H1 (cell line): ENCODE results near the gene NME4. TPM values are rescaled to one million over a fixed set of nuclear protein-coding genes. Genes with fewer than 3 reads are reported as not detected.

Experiments
- CHD7 ChIP-seq: fragments of 300-600 bp; sonication (generic); IDR thresholded peaks from 2 replicates; pipeline ENCODE4 v1.7.1; 2012; ENCODE audit warnings: low read length, moderate library complexity, mild to moderate bottlenecking, inconsistent platforms; ENCODE audit not compliant: insufficient replicate concordance
- EZH2 ChIP-seq: fragments of 200-600 bp; sonication (generic); IDR thresholded peaks from 2 replicates; pipeline ENCODE4 v1.7.1; 2012; ENCODE audit warnings: low read depth, mild to moderate bottlenecking, moderate library complexity, low read length, inconsistent platforms; ENCODE audit not compliant: severe bottlenecking
- GABPA ChIP-seq: IDR thresholded peaks from 2 replicates; pipeline ENCODE4 v1.6.1; 2011; ENCODE audit warnings: mild to moderate bottlenecking, low read length, moderate library complexity, borderline replicate concordance; ENCODE audit not compliant: insufficient read depth
- RBBP5 ChIP-seq: IDR thresholded peaks from 2 replicates; pipeline ENCODE4 v1.7.1; 2012; ENCODE audit warnings: low read depth, mild to moderate bottlenecking, inconsistent platforms, low read length, moderate library complexity, borderline replicate concordance
- SAP30 ChIP-seq: fragments of 300-600 bp; sonication (generic); IDR thresholded peaks from 2 replicates; pipeline ENCODE4 v1.7.1; 2012; ENCODE audit warnings: low read length, moderate library complexity, mild to moderate bottlenecking, inconsistent platforms; ENCODE audit not compliant: insufficient read depth, insufficient replicate concordance
- SIX5 ChIP-seq: IDR thresholded peaks from 2 replicates; pipeline ENCODE4 v1.6.1; 2011; ENCODE audit warnings: mild to moderate bottlenecking, low read depth, low read length
- polyA plus RNA-seq, 7 experiments: library from polyadenylated mRNA; depleted of rRNA in 3 of 7; stranded (reverse) in 5 of 7; unstranded in 2 of 7; fragments of >200 nt in 5 of 7; fragments of 200-250 nt in 2 of 7; gene quantifications; 1 replicate in 5 of 7; 2 replicates in 1 of 7; 4 replicates in 1 of 7; pipeline versions ENCODE4 v1.2.1 to v1.2.3, GENCODE V29; 2011 to 2013; ENCODE audit warnings: missing spikeins in 2 of 7, mixed read lengths in 2 of 7
- total RNA-seq: library from RNA; stranded (reverse); fragmentation: NEBNext Ultra II Directional; extraction: Animal tissue kit (Norgen Biotek cat#: 25700); gene quantifications from 2 replicates; pipeline ENCODE4 v1.2.1, GENCODE V29; 2021
- TF ChIP-seq, protein P1 (sequence below), 3 experiments: IDR thresholded peaks; 1 replicate in 2 of 3; 2 replicates in 1 of 3; pipeline versions ENCODE4 v1.5.1 to v1.6.1; 2011; ENCODE audit warnings: low read length in 3 of 3, mild to moderate bottlenecking in 3 of 3, inconsistent platforms in 2 of 3, low read depth in 1 of 3, moderate library complexity in 1 of 3; ENCODE audit not compliant: insufficient read depth in 1 of 3; ENCODE audit errors: control extremely low read depth in 1 of 3

Gene NME4
- total and polyA plus RNA-seq, 2 of the 8 experiments (the other 6 are each of a cell fraction or from before 2014, with no cell fraction given): 408 to 863 TPM

DNA sequence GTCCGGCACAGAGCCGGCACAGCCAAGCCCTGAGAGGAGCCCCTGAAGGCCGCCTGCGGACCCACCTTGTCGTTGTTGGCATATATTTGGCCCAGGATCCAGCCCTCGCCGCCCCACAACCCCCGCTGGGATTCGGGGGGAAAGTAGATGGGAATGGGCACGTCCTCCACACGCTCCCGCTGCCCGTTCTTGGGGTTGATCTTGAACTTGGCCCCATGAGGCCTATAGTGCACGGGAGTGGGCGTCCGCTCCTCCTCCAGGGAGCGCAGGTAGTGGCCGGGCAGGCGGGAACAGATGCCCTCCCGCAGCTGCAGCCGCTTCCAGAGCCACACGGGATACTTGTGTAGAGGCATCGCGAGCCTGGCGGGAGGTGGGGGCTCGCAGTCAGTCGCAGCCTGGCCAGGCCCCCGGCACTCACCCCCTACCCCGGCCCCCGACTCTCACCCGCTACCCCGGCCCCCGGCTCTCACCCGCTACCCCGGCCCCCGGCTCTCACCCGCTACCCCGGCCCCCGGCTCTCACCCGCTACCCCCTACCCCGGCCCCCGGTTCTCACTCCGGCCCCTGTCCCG, 27.0 kb upstream of the NME4 start (continued):
- TF ChIP-seq, protein P1, sequence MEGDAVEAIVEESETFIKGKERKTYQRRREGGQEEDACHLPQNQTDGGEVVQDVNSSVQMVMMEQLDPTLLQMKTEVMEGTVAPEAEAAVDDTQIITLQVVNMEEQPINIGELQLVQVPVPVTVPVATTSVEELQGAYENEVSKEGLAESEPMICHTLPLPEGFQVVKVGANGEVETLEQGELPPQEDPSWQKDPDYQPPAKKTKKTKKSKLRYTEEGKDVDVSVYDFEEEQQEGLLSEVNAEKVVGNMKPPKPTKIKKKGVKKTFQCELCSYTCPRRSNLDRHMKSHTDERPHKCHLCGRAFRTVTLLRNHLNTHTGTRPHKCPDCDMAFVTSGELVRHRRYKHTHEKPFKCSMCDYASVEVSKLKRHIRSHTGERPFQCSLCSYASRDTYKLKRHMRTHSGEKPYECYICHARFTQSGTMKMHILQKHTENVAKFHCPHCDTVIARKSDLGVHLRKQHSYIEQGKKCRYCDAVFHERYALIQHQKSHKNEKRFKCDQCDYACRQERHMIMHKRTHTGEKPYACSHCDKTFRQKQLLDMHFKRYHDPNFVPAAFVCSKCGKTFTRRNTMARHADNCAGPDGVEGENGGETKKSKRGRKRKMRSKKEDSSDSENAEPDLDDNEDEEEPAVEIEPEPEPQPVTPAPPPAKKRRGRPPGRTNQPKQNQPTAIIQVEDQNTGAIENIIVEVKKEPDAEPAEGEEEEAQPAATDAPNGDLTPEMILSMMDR (IDR thresholded peaks at IDR 0.05; ENCODE audit: control extremely low read depth in 1 of 3, insufficient read depth in 1 of 3, low read depth in 1 of 3, low read length in 3 of 3): no peak
- TF ChIP-seq RBBP5 (0 out of 2 replicates have a peak, but pooled peaks have one; percentile 43), SAP30 (no peak), EZH2 (no peak), SIX5 (no peak), GABPA (no peak), CHD7 (no peak)
